KG1 (cell line): ENCODE measurements around the gene C14orf93.
"Not testable (repeated sequence)": the region's sequence is repeated elsewhere in the genome, so short reads cannot be mapped to it uniquely, and the experiment has no call there.

ENCODE experiments used
- DNase-seq: peaks from one replicate; lab custom pipeline; 2025; lab: John Stamatoyannopoulos, UW

The C14orf93 gene

DNA sequence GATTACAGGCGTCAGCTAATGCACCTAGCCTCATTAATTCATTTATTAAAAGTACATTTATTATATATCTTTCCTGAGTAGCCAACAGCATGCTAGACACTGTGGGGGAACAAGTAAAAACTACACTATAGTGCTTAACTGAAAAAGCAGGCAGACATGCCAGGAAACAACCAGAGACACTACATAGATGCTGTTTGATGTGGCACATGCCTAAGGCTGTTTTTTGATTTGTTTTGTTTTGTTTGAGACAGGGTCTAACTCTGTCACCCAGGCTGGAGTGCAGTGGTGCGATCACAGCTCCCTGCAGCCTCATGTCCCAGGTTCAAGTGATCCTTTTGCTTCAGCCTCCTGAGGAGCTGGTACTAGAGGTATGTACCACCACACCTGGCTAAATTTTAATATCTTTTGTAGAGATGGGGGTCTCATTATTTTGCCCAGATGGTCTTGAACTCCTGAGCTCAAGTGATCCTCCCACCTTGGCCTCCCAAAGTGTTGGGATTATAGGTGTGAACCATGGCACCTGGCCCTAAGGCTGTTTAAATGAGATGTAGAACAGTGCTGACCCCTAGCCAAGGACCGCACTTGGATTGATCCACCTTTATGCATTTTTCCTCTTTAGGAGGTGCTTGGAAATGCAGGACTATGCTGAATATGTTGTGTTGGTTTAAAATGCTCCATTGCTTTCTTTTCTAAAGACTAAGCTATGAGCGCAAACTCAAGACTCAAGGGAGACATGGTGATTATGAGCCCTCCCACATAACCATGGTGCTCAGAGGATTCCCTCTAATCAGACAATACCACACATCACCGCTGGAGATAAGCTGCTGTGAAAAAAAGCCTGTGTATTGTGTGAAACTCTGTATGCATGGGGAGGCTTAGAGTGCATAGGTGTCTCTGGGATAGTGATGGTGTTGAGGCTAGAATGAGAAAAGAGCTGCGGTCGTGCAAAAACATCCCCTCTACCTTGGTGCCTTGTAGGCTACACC is 10.5 kb upstream of the C14orf93 start:
- DNase-seq = no peak

DNA sequence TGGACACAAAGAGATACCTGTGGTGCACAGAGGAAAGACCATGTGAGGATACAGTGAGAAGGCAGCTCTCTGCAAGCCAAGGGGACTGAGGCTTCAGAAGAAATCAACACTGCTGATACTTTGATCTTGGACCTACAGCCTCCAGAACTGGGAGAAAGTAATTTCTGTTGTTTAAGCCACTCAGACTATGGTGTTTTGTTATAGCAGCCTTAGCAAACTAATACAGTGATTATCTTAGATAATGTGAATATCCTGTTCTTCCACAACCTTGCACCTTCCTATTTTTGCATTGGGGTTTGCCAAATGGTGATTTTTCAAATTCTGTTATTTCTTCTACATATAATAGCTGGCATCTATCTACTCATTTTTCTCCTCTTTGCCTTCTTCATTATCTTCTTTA is 8.2 kb upstream of the C14orf93 start:
- no peak for DNase-seq

GRCh38 chr14:23017091-23017490 is 7.1 kb upstream of the C14orf93 start:
- no peak for DNase-seq

DNA sequence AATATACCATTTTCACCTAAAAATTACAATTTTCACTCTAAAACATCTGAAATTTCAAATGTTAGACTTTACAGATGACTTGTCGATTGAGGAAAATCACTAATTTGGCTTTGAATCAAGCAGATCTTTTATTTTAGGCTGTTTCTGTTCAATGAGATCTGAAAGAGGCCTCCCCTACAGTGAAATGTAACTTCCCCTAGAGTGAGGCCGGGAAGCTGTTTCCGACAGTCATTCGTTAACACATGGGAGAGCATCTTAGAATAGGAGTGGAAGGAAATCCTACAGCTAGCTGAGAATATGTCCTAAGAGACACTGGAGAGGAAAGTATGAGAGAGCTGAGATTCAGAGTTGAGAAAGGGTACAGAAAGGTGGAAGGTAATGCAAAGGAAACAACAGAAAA is 5.7 kb upstream of the C14orf93 start:
- no peak for DNase-seq

DNA sequence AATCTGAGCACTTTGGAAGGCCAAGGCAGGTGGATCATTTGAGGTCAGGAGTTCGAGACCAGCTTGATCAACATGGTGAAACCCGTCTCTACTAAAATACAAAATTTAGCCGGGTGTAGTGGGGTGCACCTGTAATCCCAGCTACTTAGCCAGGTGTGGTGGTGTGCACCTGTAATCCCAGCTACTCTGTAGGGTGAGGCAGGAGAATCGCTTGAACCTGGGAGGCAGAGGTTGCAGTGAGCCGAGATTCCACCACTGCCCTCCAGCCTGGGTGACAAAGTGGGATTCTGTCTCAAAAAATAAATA is 3.8 kb upstream of the C14orf93 start:
- not testable (repeated sequence) for DNase-seq

DNA sequence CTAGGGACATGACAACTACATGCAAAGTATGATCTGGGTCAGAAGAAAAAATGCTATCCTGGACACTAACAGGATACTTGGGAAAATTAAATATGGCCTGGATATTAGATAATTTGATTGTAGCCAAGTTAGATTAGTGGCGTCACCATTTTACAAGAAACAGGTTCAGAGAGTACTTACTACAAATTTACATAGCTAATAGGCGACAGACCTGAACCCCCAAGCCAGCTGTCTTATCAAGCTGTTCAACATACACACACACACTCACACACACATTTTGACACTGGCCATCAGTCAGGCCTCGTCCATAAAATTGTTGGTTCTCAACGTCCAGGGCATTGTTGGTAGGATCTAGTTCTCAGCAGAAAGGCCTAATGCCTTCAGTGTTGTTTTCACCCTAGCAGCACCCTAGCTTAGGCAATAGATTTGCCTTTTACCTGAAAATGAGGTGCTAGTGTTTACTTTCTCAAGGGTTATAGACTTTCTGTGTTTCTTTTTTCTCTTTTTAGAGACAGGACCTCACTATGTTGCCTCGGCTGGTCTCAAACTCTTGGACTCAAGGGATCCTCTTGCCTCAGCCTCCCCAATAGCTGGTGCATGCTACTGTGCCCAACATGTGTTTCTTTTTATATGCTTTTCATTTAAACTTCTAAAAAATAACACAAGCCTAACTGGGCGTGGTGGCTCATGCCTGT is 3.3 kb upstream of the C14orf93 start:
- no peak for DNase-seq

GRCh38 chr14:23009483-23009938 is 432 bp downstream of the C14orf93 start:
- no peak for DNase-seq

DNA sequence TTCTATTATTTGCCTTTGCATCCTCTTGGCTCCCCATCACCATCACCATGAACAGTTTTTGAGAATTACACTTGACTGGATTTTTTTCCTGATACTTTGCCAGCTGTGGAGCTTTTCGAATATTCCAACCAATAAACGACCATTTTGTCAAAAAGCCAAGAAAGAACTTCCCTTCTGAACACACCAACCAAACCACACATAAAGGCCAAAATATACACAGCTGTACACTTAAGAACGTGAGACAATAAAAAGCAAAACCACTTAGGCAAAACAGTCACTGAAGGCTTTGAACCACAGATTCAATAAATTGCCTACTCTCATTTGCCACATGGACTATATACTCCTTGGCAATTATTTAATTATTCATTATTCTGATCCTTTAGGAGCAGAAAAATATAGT is 1.1 kb downstream of the C14orf93 start:
- DNase-seq = peak; percentile 16

- peak; percentile 91 for DNase-seq
Measured at GRCh38 chr14:23006544-23007419, 3.2 kb downstream of the C14orf93 start.

- DNase-seq = no peak
Measured at GRCh38 chr14:23006188-23006534, 3.8 kb downstream of the C14orf93 start.

- DNase-seq = no peak
Measured at GRCh38 chr14:23005451-23006187, 4.3 kb downstream of the C14orf93 start.

DNA sequence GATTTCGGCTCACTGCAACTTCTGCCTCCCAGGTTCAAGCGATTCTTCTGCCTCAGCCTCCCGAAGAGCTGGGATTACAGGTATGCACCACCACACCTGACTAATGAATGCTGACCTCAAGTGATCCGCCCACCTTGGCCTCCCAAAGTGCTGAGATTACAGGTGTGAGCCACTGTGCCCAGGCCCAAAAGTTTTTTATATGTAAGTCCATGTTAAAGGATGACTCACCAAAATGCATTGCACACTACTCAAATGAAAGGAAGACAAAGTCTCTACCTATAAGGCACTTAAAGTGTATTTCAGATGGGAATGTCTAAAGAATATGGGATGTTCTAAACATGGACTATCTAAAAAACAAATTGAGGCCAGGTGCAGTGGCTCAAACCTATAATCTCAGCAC is 5.7 kb downstream of the C14orf93 start:
- not testable (repeated sequence) for DNase-seq

DNA sequence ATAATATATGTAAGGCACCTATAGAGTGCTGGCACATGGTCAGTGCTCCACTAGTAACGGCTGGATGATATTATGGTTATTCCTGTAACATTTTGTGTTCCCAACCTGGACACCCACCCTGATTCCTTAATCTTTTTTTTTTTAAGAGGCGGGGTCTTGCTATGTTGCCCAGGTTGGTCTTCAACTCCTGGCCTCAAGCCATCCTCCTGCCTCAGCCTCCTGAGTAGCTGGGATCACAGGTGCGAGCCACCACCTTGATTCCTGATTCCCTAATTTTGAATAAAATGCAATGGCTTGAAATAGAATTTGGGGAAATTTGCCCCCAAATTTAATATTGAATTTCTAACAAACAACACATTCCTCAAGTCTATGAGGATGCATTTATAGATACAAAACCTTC is 7.4 kb downstream of the C14orf93 start:
- no peak for DNase-seq

- DNase-seq = no peak
Measured at GRCh38 chr14:23000860-23001259, 9.1 kb downstream of the C14orf93 start.

DNA sequence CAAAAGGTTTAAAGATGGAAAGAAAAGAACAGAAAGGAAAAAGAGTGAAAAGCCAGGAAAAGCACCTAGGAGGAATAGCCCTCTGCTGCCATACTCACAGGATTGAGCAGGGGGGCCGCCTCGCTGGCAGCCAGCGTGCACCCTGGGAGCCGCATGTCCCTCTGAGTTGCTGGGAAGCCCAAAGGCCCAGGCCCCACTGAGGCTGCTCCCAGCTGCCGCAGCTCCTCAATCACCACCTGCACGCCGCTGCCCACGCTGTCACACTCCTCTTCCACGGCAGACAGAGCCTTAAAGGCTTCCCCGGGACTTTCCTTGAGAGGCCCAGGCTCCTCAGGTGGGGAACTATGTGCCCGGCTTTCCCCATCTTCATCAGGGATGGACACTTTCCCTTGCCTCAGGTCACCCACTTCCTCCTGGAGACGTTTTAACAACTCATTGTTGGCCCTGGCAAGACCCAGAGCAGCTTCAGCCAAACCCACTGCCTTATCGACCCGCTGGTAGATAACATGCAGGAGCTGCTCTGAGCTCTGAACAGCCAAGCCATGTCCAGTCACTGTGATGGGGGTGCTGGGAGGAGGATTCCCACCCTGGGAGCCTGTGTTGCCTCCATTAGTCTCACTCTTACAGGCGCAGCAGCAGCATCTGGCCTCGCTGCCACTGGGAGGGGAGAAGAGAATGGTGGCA is 11.5 kb downstream of the C14orf93 start:
- no peak for DNase-seq

- DNase-seq = no peak
Measured at GRCh38 chr14:22997676-22998323, 12.1 kb downstream of the C14orf93 start.

DNA sequence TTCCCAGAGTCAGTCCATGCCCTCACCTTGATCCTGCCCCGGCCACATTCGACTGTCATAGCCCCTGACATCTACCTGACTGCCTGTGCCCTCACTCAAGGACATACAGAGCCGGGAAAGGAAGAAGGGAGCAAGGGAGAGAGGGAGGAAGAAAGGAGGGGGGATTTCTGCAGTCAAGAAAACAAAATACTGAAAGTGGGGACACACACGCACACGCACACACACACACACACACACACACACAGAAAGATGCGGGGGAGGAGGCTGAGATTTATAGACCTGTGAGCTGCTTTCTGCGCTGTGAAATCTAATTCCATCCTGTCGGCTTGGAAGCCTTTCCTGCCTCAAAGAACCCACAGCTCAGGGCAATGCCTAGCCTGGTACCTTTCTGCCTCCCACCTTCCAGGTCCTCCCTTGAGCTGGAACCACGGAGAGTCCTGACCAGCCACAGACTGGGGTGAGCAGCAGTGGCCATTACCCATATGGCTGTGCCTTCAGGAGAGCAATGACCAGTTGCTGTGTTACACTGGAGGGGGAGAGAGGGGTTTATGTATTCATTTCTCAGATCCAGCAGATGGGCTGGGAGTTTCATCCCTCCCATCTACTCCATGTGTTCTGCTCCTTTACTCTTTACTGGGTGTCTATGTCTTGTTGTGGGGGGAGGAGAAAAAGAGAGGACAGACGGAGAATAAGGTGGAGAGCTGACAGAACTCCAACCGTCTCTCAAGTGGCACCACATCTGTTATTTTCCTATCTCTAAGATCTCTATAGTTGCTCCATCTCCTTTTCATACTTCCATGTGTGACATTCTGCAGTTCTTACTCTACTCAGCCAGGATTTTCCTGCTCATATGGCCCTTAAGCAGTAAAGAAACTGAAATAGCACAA is 12.9 kb downstream of the C14orf93 start:
- no peak for DNase-seq

DNA sequence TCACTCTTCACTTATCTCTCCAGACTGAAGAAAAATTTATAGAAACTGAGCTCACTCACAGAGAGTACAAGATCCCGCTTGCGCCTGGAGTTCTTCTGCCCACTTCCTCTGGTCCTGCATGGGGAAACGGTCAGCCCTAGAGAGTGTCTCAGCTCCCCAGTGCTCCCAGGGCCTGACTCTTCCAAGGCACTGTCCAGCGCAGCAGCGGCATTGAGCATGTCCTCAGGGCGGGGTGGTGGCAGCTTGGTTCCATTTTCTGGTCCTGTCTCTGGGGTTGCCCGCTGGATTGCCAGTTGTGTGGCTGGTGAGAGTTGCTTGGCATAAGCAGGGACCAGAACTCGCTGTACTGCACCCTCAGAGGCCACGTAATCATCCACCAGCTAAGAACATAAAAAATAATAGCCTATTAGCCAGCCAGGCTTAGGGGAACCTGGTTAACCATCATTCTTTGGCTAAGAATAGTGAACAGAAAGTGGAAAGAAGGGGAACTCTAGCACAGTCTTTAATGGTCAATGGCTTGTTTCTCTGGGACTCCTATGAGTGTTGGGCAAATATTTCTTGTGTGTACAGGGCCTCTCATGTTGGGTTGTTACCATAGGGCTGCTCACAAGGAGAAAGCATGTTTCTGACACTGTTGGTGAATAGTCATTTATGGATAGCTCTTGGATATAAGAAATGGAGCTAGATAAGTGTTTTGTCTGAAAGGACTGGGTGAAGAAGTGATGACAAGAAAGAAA is 13.9 kb downstream of the C14orf93 start:
- no peak for DNase-seq

GRCh38 chr14:22994762-22995275 is 15.1 kb downstream of the C14orf93 start:
- no peak for DNase-seq
